ENCODE measurements around the gene CD8B2.
"Not testable (repeated sequence)": the region's sequence is repeated elsewhere in the genome, so short reads cannot be mapped to it uniquely, and the experiment has no call there.

CD8B2 gene

GRCh38 chr2:106562268-106563186, 75.4 kb downstream of the CD8B2 start:
- no peak overlapping the region for H3K4me3 ChIP-seq (ENCODE audit: low read depth, low read length)
- DNase-seq (ENCODE audit: low read depth) = no peak
- no peak for TF ChIP-seq CTCF (IDR thresholded peaks at IDR 0.05; ENCODE audit: low read depth, low read length, missing control alignments)
- in situ Hi-C loops (cut with HindIII; ENCODE audit: low sequenced_read_pairs) = no loop called here

- in situ Hi-C loops (cut with HindIII; ENCODE audit: low sequenced_read_pairs) = no loop called here
- no peak overlapping the region for H3K4me3 ChIP-seq (ENCODE audit: low read depth, low read length)
- no peak for TF ChIP-seq CTCF (IDR thresholded peaks at IDR 0.05; ENCODE audit: low read depth, low read length, missing control alignments)
- DNase-seq (ENCODE audit: low read depth) = no peak
Observed at GRCh38 chr2:106563195-106563594, 76.0 kb downstream of the CD8B2 start.

DNA sequence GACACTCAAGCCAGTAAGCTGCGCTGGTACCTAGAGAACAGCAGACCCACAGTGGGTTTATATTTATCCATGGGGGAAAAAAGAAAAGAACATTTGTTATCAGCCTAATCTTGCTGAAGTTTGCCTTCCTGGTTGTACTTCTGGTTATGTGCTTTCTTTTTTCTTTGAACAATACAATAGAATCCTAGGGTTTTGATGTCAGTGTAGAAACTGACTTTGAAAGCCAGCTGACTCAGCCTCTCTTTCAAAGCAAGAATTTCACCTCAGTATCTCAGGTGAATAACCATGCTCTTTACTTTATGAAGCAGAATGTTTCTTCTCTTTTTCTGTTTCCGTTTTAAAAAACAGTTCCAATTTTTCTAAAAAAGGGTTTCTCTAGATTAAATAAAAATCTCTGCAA, 78.4 kb downstream of the CD8B2 start:
- no peak for TF ChIP-seq CTCF (IDR thresholded peaks at IDR 0.05; ENCODE audit: low read depth, low read length, missing control alignments)
- H3K4me3 ChIP-seq (ENCODE audit: low read depth, low read length) = no peak overlapping the region
- no peak for DNase-seq (ENCODE audit: low read depth)
- in situ Hi-C loops (cut with HindIII; ENCODE audit: low sequenced_read_pairs) = no loop called here

GRCh38 chr2:106566050-106566449, 78.9 kb downstream of the CD8B2 start:
- no peak overlapping the region for H3K4me3 ChIP-seq (ENCODE audit: low read depth, low read length)
- TF ChIP-seq CTCF (IDR thresholded peaks at IDR 0.05; ENCODE audit: low read depth, low read length, missing control alignments) = no peak
- in situ Hi-C loops (cut with HindIII; ENCODE audit: low sequenced_read_pairs) = no loop called here
- no peak for DNase-seq (ENCODE audit: low read depth)

GRCh38 chr2:106566484-106566883, 79.3 kb downstream of the CD8B2 start:
- in situ Hi-C loops (cut with HindIII; ENCODE audit: low sequenced_read_pairs); DNase-seq (ENCODE audit: low read depth); H3K4me3 ChIP-seq (ENCODE audit: low read depth, low read length): not testable (repeated sequence)

DNA sequence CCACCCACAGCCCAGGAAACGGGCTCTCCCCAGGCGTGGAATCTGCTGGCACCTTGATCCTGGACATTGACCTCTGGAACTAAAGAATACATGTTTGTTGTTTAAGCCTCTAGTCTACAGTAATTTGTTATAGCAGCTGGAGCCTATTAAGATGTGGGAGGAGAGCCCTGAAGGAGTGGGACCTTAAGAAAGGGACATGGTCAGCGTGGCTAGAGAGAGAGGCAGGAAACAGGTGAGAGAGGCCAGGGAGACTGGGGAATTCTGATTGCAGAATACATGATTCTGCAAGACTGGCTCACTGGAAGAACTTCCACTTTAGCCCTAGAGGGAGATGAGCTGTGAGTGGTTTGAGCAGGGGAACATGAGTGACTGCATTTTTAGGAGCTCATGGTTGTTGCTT, 83.2 kb downstream of the CD8B2 start:
- DNase-seq (ENCODE audit: low read depth) = no peak
- no peak overlapping the region for H3K4me3 ChIP-seq (ENCODE audit: low read depth, low read length)
- no peak for TF ChIP-seq CTCF (IDR thresholded peaks at IDR 0.05; ENCODE audit: low read depth, low read length, missing control alignments)
- in situ Hi-C loops (cut with HindIII; ENCODE audit: low sequenced_read_pairs) = no loop called here
